GM13977 (cell line): ENCODE measurements around the gene DENND1A.

ENCODE experiments used
- DNase-seq: peaks from one replicate; pipeline ENCODE4 v3.0.0; 2012; ENCODE audit warnings: low spot score
- CTCF ChIP-seq: IDR thresholded peaks from 2 replicates; pipeline ENCODE4 v1.5.1; 2012; ENCODE audit warnings: mild to moderate bottlenecking, control low read depth; ENCODE audit not compliant: insufficient read depth; ENCODE audit errors: extremely low read depth, missing control alignments
- in situ Hi-C: fragments of 300-500 bp; cut with MboI; formaldehyde crosslinking; loops from one replicate; pipeline ENCODE4 v1.12.0; 2022; ENCODE audit warnings: low sequenced_read_pairs, low pct_unique_long_range_greater_than_20kb, mixed read lengths, inconsistent platforms; ENCODE audit not compliant: unreplicated experiment

DENND1A gene

GRCh38 chr9:123669346-123669745 is 260.6 kb downstream of the DENND1A start:
- TF ChIP-seq CTCF, result no peak
- no peak for DNase-seq
- in situ Hi-C loops, result no loop called here

GRCh38 chr9:123663529-123663928 is 266.4 kb downstream of the DENND1A start:
- in situ Hi-C loops, result no loop called here
- no peak for DNase-seq
- TF ChIP-seq CTCF, result no peak

- TF ChIP-seq CTCF, result no peak
- in situ Hi-C loops, result no loop called here
- peak; percentile 26 for DNase-seq
Observed at GRCh38 chr9:123662057-123662776, 267.7 kb downstream of the DENND1A start.

- in situ Hi-C loops, result no loop called here
- DNase-seq, result no peak
Observed at GRCh38 chr9:123660691-123661466, 269.0 kb downstream of the DENND1A start.

GRCh38 chr9:123659358-123659757 is 270.6 kb downstream of the DENND1A start:
- no peak for TF ChIP-seq CTCF
- no peak for DNase-seq
- in situ Hi-C loops, result no loop called here

More at GRCh38 chr9:123660691-123661466, 269.0 kb downstream of the DENND1A start:
- no peak for TF ChIP-seq CTCF

GRCh38 chr9:123658792-123659191 is 271.1 kb downstream of the DENND1A start:
- no peak for TF ChIP-seq CTCF
- in situ Hi-C loops, result no loop called here
- peak; percentile 32 for DNase-seq
